HEK293 (cell line): ENCODE data around the gene UBE2Q2.

Source experiments
- CTCF ChIA-PET: fragments of 350-600 bp; formaldehyde crosslinking; extraction: SDS; loops from one replicate; lab custom pipeline; 2021; ENCODE audit warnings: antibody characterized with exemption; lab: Yijun Ruan, JAX
- POLR2A ChIA-PET: fragments of 300-600 bp; formaldehyde crosslinking; extraction: SDS; loops from one replicate; lab custom pipeline; 2020; ENCODE audit warnings: antibody characterized with exemption, inconsistent platforms; lab: Yijun Ruan, JAX
- H3K27ac ChIP-seq: fragments of 200-500 bp; sonication (Bioruptor generic); 2 replicates; pipeline ENCODE4 v1.5.1; 2014; ENCODE audit warnings: low read depth, low read length, control low read depth, inconsistent platforms; ENCODE audit errors: extremely low read depth
- H3K36me3 ChIP-seq, 2 experiments: fragments of 200-500 bp in 1 of 2; sonication (Bioruptor generic) in 1 of 2; 1 replicate in 1 of 2; 2 replicates in 1 of 2; pipeline ENCODE4 v1.5.1; 2014 to 2017; ENCODE audit warnings: inconsistent platforms in 2 of 2, low read length in 2 of 2; ENCODE audit not compliant: control insufficient read depth in 2 of 2, insufficient read depth in 1 of 2
- H3K4me1 ChIP-seq: fragments of 200-500 bp; sonication (Bioruptor generic); 2 replicates; pipeline ENCODE4 v1.5.1; 2014; ENCODE audit warnings: mild to moderate bottlenecking, low read length, inconsistent platforms; ENCODE audit not compliant: control insufficient read depth, insufficient read depth
- H3K4me3 ChIP-seq: 2 replicates; pipeline ENCODE4 v1.5.1; 2011; ENCODE audit warnings: low read depth, mild to moderate bottlenecking, control low read depth, low read length, moderate library complexity
- H3K9me3 ChIP-seq: fragments of 200-500 bp; sonication (Bioruptor generic); 2 replicates; pipeline ENCODE4 v1.5.1; 2014; ENCODE audit warnings: low read depth, low read length, inconsistent platforms; ENCODE audit not compliant: control insufficient read depth, insufficient read depth
- EGR2 ChIP-seq: fragments of 450-650 bp; formaldehyde crosslinking; IDR thresholded peaks from 2 replicates; pipeline ENCODE4 v1.5.1; 2016; ENCODE audit warnings: low read depth, missing biosample characterization, missing genetic modification characterization
- GLI4 ChIP-seq: fragments of 450-650 bp; formaldehyde crosslinking; IDR thresholded peaks from 2 replicates; pipeline ENCODE4 v1.5.1; 2016; ENCODE audit warnings: missing biosample characterization, missing genetic modification characterization
- HOXA7 ChIP-seq: sonication (generic); formaldehyde crosslinking; IDR thresholded peaks from 2 replicates; pipeline ENCODE4 v1.8.1; 2022; ENCODE audit warnings: missing genetic modification reagents, borderline replicate concordance
- KLF1 ChIP-seq: fragments of 450-650 bp; formaldehyde crosslinking; IDR thresholded peaks from 2 replicates; pipeline ENCODE4 v1.5.1; 2016; ENCODE audit warnings: missing biosample characterization, missing genetic modification characterization
- KLF17 ChIP-seq: fragments of 450-650 bp; formaldehyde crosslinking; IDR thresholded peaks from 2 replicates; pipeline ENCODE4 v1.5.1; 2016; ENCODE audit warnings: missing biosample characterization, missing genetic modification characterization
- KLF7 ChIP-seq: fragments of 450-650 bp; formaldehyde crosslinking; IDR thresholded peaks from 2 replicates; pipeline ENCODE4 v1.5.1; 2016; ENCODE audit warnings: missing biosample characterization, missing genetic modification characterization, borderline replicate concordance
- KLF9 ChIP-seq: fragments of 450-650 bp; formaldehyde crosslinking; IDR thresholded peaks from 2 replicates; pipeline ENCODE4 v1.5.1; 2016; ENCODE audit warnings: missing biosample characterization, missing genetic modification characterization, low read depth
- PRDM1 ChIP-seq: fragments of 450-650 bp; formaldehyde crosslinking; IDR thresholded peaks from 2 replicates; pipeline ENCODE4; 2016; ENCODE audit warnings: missing biosample characterization, missing genetic modification characterization
- REPIN1 ChIP-seq: fragments of 450-650 bp; formaldehyde crosslinking; IDR thresholded peaks from 2 replicates; pipeline ENCODE4 v1.5.1; 2017; ENCODE audit warnings: missing biosample characterization, missing genetic modification characterization, low read depth
- TCF7L2 ChIP-seq: IDR thresholded peaks from 2 replicates; pipeline ENCODE4 v1.6.1; 2011; ENCODE audit warnings: low read depth, mild to moderate bottlenecking, inconsistent platforms, low read length, moderate library complexity, borderline replicate concordance
- WT1 ChIP-seq: fragments of 450-650 bp; formaldehyde crosslinking; IDR thresholded peaks from 2 replicates; pipeline ENCODE4 v1.5.1; 2016; ENCODE audit warnings: missing biosample characterization, missing genetic modification characterization
- YY2 ChIP-seq: fragments of 450-650 bp; formaldehyde crosslinking; IDR thresholded peaks from 2 replicates; pipeline ENCODE4 v1.5.1; 2016; ENCODE audit warnings: missing biosample characterization, missing genetic modification characterization
- ZBTB20 ChIP-seq: fragments of 450-650 bp; formaldehyde crosslinking; IDR thresholded peaks from 2 replicates; pipeline ENCODE4 v1.5.1; 2016; ENCODE audit warnings: missing biosample characterization, missing genetic modification characterization
- ZNF157 ChIP-seq: fragments of 450-650 bp; formaldehyde crosslinking; IDR thresholded peaks from 2 replicates; pipeline ENCODE4 v1.5.1; 2016; ENCODE audit warnings: missing biosample characterization, missing genetic modification characterization
- ZNF174 ChIP-seq: fragments of 450-650 bp; formaldehyde crosslinking; IDR thresholded peaks from 2 replicates; pipeline ENCODE4 v1.5.0; 2017; ENCODE audit warnings: missing biosample characterization, mild to moderate bottlenecking, missing genetic modification characterization
- ZNF2 ChIP-seq: fragments of 450-650 bp; formaldehyde crosslinking; IDR thresholded peaks from 2 replicates; pipeline ENCODE4 v1.5.1; 2016; ENCODE audit warnings: missing biosample characterization, missing genetic modification characterization
- ZNF335 ChIP-seq: fragments of 450-650 bp; formaldehyde crosslinking; conservative IDR thresholded peaks from 2 replicates; pipeline ENCODE4 v1.5.1; 2016; ENCODE audit warnings: missing biosample characterization, missing genetic modification characterization
- ZNF501 ChIP-seq: fragments of 450-650 bp; formaldehyde crosslinking; IDR thresholded peaks from 2 replicates; pipeline ENCODE4 v1.5.1; 2016; ENCODE audit warnings: missing biosample characterization, missing genetic modification characterization
- ZNF513 ChIP-seq: fragments of 450-650 bp; IDR thresholded peaks from 2 replicates; pipeline ENCODE4 v1.5.1; 2018; ENCODE audit warnings: missing biosample characterization, missing genetic modification characterization
- ZNF521 ChIP-seq: fragments of 450-650 bp; formaldehyde crosslinking; IDR thresholded peaks from 2 replicates; pipeline ENCODE4 v1.5.1; 2017; ENCODE audit warnings: missing biosample characterization, mild to moderate bottlenecking, missing genetic modification characterization
- ZNF558 ChIP-seq: fragments of 450-650 bp; formaldehyde crosslinking; IDR thresholded peaks from 2 replicates; pipeline ENCODE4 v1.5.1; 2016; ENCODE audit warnings: missing biosample characterization, missing genetic modification characterization
- ZNF596 ChIP-seq: fragments of 450-650 bp; IDR thresholded peaks from 2 replicates; pipeline ENCODE4 v1.5.0; 2018; ENCODE audit warnings: missing biosample characterization, mild to moderate bottlenecking, missing genetic modification characterization, moderate library complexity
- ZNF629 ChIP-seq: fragments of 450-650 bp; formaldehyde crosslinking; IDR thresholded peaks from 2 replicates; pipeline ENCODE4 v1.5.1; 2017; ENCODE audit warnings: missing biosample characterization, missing genetic modification characterization
- ZNF654 ChIP-seq: fragments of 450-650 bp; formaldehyde crosslinking; IDR thresholded peaks from 2 replicates; pipeline ENCODE4 v1.5.1; 2016; ENCODE audit warnings: low read depth, missing biosample characterization, missing genetic modification characterization
- ZNF768 ChIP-seq: fragments of 450-650 bp; formaldehyde crosslinking; IDR thresholded peaks from 2 replicates; pipeline ENCODE4 v1.5.1; 2018; ENCODE audit warnings: missing biosample characterization, mild to moderate bottlenecking, missing genetic modification characterization
- TF ChIP-seq, protein P1 (sequence below): fragments of 450-650 bp; formaldehyde crosslinking; IDR thresholded peaks from 2 replicates; pipeline ENCODE4 v1.5.1; 2016; ENCODE audit warnings: missing biosample characterization, missing genetic modification characterization
- TF ChIP-seq, protein P2 (sequence below): fragments of 450-650 bp; formaldehyde crosslinking; IDR thresholded peaks from 2 replicates; pipeline ENCODE4 v1.5.1; 2016; ENCODE audit warnings: missing biosample characterization, missing genetic modification characterization
- TF ChIP-seq, protein P3 (sequence below): fragments of 450-650 bp; formaldehyde crosslinking; IDR thresholded peaks from 2 replicates; pipeline ENCODE4 v1.5.1; 2017; ENCODE audit warnings: missing biosample characterization, missing genetic modification characterization

Gene UBE2Q2

GRCh38 chr15:75834021-75834420 is 9.2 kb upstream of the UBE2Q2 start:
- ChIA-PET CTCF (interaction anchor here (2.2 kb wide), 1 partner anchor 306 kb away, joined by 6 read pairs; no protein-coding TSS in a partner anchor), POLR2A (no interaction called here)
- TF ChIP-seq ZNF335 (tag by site-specific recombination) (no peak), ZNF157 (no peak), TCF7L2 (no peak), ZNF513 (tag by site-specific recombination) (no peak), HOXA7 (CRISPR knock-in tag) (no peak), WT1 (tag by site-specific recombination) (no peak), ZNF596 (no peak), ZNF174 (tag by site-specific recombination) (no peak), ZNF521 (tag by site-specific recombination) (no peak), ZNF2 (tag by site-specific recombination) (no peak), EGR2 (no peak), KLF1 (no peak), YY2 (tag by site-specific recombination) (no peak), ZNF654 (tag by site-specific recombination) (no peak)
- TF ChIP-seq, protein P1, sequence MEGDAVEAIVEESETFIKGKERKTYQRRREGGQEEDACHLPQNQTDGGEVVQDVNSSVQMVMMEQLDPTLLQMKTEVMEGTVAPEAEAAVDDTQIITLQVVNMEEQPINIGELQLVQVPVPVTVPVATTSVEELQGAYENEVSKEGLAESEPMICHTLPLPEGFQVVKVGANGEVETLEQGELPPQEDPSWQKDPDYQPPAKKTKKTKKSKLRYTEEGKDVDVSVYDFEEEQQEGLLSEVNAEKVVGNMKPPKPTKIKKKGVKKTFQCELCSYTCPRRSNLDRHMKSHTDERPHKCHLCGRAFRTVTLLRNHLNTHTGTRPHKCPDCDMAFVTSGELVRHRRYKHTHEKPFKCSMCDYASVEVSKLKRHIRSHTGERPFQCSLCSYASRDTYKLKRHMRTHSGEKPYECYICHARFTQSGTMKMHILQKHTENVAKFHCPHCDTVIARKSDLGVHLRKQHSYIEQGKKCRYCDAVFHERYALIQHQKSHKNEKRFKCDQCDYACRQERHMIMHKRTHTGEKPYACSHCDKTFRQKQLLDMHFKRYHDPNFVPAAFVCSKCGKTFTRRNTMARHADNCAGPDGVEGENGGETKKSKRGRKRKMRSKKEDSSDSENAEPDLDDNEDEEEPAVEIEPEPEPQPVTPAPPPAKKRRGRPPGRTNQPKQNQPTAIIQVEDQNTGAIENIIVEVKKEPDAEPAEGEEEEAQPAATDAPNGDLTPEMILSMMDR (tag by site-specific recombination), result no peak
- TF ChIP-seq, protein P2, sequence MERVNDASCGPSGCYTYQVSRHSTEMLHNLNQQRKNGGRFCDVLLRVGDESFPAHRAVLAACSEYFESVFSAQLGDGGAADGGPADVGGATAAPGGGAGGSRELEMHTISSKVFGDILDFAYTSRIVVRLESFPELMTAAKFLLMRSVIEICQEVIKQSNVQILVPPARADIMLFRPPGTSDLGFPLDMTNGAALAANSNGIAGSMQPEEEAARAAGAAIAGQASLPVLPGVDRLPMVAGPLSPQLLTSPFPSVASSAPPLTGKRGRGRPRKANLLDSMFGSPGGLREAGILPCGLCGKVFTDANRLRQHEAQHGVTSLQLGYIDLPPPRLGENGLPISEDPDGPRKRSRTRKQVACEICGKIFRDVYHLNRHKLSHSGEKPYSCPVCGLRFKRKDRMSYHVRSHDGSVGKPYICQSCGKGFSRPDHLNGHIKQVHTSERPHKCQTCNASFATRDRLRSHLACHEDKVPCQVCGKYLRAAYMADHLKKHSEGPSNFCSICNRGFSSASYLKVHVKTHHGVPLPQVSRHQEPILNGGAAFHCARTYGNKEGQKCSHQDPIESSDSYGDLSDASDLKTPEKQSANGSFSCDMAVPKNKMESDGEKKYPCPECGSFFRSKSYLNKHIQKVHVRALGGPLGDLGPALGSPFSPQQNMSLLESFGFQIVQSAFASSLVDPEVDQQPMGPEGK (tag by site-specific recombination), result no peak
- Histone ChIP-seq H3K27ac (no peak overlapping the region), H3K9me3 (no peaks in the 10 kb centered on the region), H3K36me3 (no peaks in the 10 kb centered on the region), H3K4me1 (no peaks in the 10 kb centered on the region), H3K4me3 (no peak overlapping the region)

GRCh38 chr15:75835990-75836958 is 7.0 kb upstream of the UBE2Q2 start:
- H3K4me3 ChIP-seq, result no peak overlapping the region
- POLR2A ChIA-PET, result no interaction called here
- TF ChIP-seq ZNF629 (tag by site-specific recombination) (no peak), KLF17 (tag by site-specific recombination) (no peak), ZNF157 (no peak), ZNF501 (tag by site-specific recombination) (no peak), ZNF521 (tag by site-specific recombination) (no peak), KLF9 (tag by site-specific recombination) (no peak), ZNF654 (tag by site-specific recombination) (no peak), TCF7L2 (no peak), KLF7 (tag by site-specific recombination) (no peak), REPIN1 (tag by site-specific recombination) (no peak), GLI4 (no peak), ZNF558 (tag by site-specific recombination) (no peak), ZBTB20 (tag by site-specific recombination) (no peak), ZNF768 (no peak), PRDM1 (no peak)
- TF ChIP-seq, protein P3, sequence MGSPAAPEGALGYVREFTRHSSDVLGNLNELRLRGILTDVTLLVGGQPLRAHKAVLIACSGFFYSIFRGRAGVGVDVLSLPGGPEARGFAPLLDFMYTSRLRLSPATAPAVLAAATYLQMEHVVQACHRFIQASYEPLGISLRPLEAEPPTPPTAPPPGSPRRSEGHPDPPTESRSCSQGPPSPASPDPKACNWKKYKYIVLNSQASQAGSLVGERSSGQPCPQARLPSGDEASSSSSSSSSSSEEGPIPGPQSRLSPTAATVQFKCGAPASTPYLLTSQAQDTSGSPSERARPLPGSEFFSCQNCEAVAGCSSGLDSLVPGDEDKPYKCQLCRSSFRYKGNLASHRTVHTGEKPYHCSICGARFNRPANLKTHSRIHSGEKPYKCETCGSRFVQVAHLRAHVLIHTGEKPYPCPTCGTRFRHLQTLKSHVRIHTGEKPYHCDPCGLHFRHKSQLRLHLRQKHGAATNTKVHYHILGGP (tag by site-specific recombination), result no peak

More at GRCh38 chr15:75835990-75836958, 7.0 kb upstream of the UBE2Q2 start:
- H3K4me1 ChIP-seq, result no peaks in the 10 kb centered on the region
- H3K27ac ChIP-seq, result no peak overlapping the region
- H3K36me3 ChIP-seq, result no peaks in the 10 kb centered on the region
- H3K9me3 ChIP-seq, result no peaks in the 10 kb centered on the region
- CTCF ChIA-PET, result interaction anchor here (0.5 to 2.2 kb wide), 5 partner anchors 14 to 353 kb away, joined by 3 to 8 read pairs (median 3); no protein-coding TSS in a partner anchor
